ENCODE results near the gene PDE4B. TPM values are rescaled to one million over a fixed set of nuclear protein-coding genes. Genes with fewer than 3 reads are reported as not detected.

The PDE4B gene
- total and polyA plus RNA-seq, 2 of the 13 experiments (the other 11 are each of a cell fraction or from before 2014, with no cell fraction given) = not detected

DNA sequence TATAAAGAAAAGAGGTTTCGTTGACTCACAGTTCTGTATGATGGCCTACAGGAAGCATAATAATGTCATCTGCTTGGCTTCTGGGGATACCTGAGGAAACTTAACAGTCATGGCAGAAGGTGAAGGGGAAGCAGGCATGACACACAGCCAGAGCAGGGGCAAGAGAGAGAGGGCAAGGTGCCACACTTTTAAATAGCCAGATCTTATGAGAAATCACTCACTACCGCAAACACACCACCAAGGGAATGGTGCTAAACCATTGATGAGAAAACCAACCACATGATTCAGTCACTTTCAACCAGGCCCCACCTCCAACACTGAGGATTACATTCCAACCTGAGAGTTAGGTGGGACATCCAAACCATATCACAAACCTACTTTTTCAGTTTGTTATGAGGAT, 495.4 kb downstream of the PDE4B start:
- Histone ChIP-seq H3K27ac (ENCODE audit: extremely low read length, insufficient read depth, low read length) (no peak overlapping the region), H4K20me1 (ENCODE audit: insufficient read depth, low read length) (no peaks in the 10 kb centered on the region), H3K9ac (ENCODE audit: insufficient read depth, low read depth, low read length) (no peak overlapping the region), H3K4me2 (ENCODE audit: low read depth, low read length) (no peak overlapping the region), H3K36me3 (replicated peaks in 1 of 2; ENCODE audit: control insufficient read depth in 1 of 2, insufficient read depth in 2 of 2, low read length in 2 of 2) (no peaks in the 10 kb centered on the region), H3K4me1 (ENCODE audit: insufficient read depth, low read length) (no peaks in the 10 kb centered on the region), H3K79me2 (ENCODE audit: insufficient read depth, low read length) (no peaks in the 10 kb centered on the region), H2AFZ (ENCODE audit: low read length) (no peak overlapping the region), H3K27me3 (ENCODE audit: control insufficient read depth in 1 of 2, insufficient read depth in 2 of 2, low read length in 2 of 2) (no peaks in the 10 kb centered on the region), H3K4me3 (replicated peaks in 1 of 3; ENCODE audit: insufficient read depth in 1 of 3, low read depth in 2 of 3, low read length in 3 of 3) (no peak overlapping the region), H3K9me3 (ENCODE audit: low read length) (no peaks in the 10 kb centered on the region)
- WGBS (ENCODE audit: low lambda C conversion rate) = 60% methylated on average over 2 of the region's 2 CpGs
- ATAC-seq (no peak), DNase-seq (ENCODE audit: low spot score) (no peak), FAIRE-seq (no peak)
- in situ Hi-C loops (cut with HindIII; ENCODE audit: extremely low pct_ligation_motif_present, low pct_unique_long_range_greater_than_20kb) (no loop called here), intact Hi-C loops (cut with micrococcal nuclease; ENCODE audit: unreplicated experiment) (no loop called here)
- no TSS peak for BruUV-seq (replicated peaks)
- ChIA-PET CTCF (ENCODE audit: low intra/inter-chr PET ratio, low total read pairs) (no interaction called here), POLR2A (no interaction called here)
- TF ChIP-seq RXRA (CRISPR knock-in tag; IDR thresholded peaks at IDR 0.05) = no peak
- TF ChIP-seq ZBTB40 (IDR thresholded peaks at IDR 0.05) = no peak
- no peak for TF ChIP-seq ZBTB40 (CRISPR knock-in tag; IDR thresholded peaks at IDR 0.05)
- no peak for TF ChIP-seq ZNF292 (CRISPR knock-in tag; IDR thresholded peaks at IDR 0.05; ENCODE audit: borderline replicate concordance, low read depth)
- TF ChIP-seq ZBTB21 (CRISPR knock-in tag; IDR thresholded peaks at IDR 0.05) = no peak
- TF ChIP-seq TAF15 (IDR thresholded peaks at IDR 0.05; ENCODE audit: low read depth, low read length, poor library complexity, severe bottlenecking) = no peak
- TF ChIP-seq ZNF124 (CRISPR knock-in tag; IDR thresholded peaks at IDR 0.05) = no peak
- no peak for TF ChIP-seq HNF1A (IDR thresholded peaks at IDR 0.05; ENCODE audit: low read depth)
- no peak for TF ChIP-seq HNF1A (CRISPR knock-in tag; IDR thresholded peaks at IDR 0.05; ENCODE audit: borderline replicate concordance)
- TF ChIP-seq MLLT10 (CRISPR knock-in tag; IDR thresholded peaks at IDR 0.05) = no peak
- TF ChIP-seq TOE1 (CRISPR knock-in tag; IDR thresholded peaks at IDR 0.05) = no peak

Measured in HepG2 (cell line).